Measurements from ENCODE around the gene HSF4. TPM values are rescaled to one million over a fixed set of nuclear protein-coding genes. Genes with fewer than 3 reads are reported as not detected.

The HSF4 gene
- total and polyA plus RNA-seq, 12 donors = 9.1 to 199 (median 38.6) TPM

DNA sequence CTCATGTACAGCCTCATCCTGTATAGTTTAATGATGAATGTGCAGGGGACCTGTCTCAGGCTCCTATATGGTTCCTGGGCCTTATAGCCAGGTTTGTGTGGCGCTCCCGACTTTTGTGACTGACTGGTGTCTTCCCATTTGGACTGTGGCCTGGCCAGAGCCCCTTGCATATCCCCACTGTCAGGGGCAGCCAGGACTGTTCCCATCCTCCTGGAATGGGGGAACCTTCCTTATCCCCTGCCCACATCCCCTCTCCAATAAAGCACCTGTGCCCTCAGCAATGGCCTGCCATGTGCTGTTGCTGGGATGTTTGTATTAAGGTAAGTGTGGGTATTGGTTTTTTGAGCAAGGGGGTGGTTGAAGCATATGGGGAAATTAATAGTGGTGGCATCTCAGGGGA, 16.3 kb upstream of the HSF4 start:
- WGBS, 2 donors = 96 to 97% methylated on average over 2 of the region's 2 CpGs
- H3K9me3 ChIP-seq = no peaks in the 10 kb centered on the region
- H3K27me3 ChIP-seq = peaks cover 0 to 30% (median 0%) of the 10 kb centered on the region in 7 donors
- TF ChIP-seq CTCF (IDR thresholded peaks at IDR 0.05) = no peak
- peaks cover 0 to 64% (median 28%) of the 10 kb centered on the region in 9 donors for H3K36me3 ChIP-seq
- H3K4me1 ChIP-seq = peaks cover 2 to 22% (median 13%) of the 10 kb centered on the region in 9 donors
- H3K4me3 ChIP-seq = no peak overlapping the region
- no peak overlapping the region for H3K27ac ChIP-seq
- ATAC-seq (no peak), DNase-seq (no peak)
- intact Hi-C loops (cut with DNase I) = no loop called here

DNA sequence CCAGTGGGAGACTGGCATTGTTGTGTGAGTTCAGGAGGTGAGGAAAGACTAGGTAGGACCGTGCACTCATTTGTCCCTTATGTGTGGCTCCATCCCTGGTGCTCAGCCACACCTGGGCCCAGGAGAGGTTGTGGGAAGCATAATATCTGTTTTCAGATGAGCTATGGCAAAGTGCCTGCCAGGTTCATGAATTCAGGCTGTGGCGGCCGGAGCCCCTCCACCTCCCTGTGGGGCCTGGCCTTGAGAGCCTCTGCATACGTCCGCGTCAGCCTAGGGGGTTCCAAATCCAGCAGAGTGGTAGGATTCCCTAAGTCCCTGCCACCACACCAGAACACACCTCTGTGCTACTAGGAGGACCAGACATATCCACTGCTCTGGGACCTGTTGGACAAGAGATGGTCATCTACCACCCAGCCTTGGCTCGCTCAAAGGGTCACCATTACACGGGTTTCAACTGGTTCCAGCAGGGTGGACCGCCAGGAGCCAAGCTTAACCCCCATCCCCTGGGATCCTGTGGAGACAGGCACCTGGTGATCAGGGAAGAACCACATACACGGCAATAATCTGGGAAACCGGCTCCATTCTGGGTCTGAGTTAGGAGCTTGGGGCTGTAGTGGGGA, 15.8 kb upstream of the HSF4 start:
- TF ChIP-seq CTCF (IDR thresholded peaks at IDR 0.05) = no peak
- no peak for ATAC-seq
- no peaks in the 10 kb centered on the region for H3K9me3 ChIP-seq
- peaks cover 0 to 30% (median 0%) of the 10 kb centered on the region in 7 donors for H3K27me3 ChIP-seq
- intact Hi-C loops (cut with DNase I) = no loop called here
- H3K4me3 ChIP-seq = no peak overlapping the region
- H3K36me3 ChIP-seq = peaks cover 0 to 59% (median 27%) of the 10 kb centered on the region in 9 donors
- no peak overlapping the region for H3K27ac ChIP-seq
- peaks cover 2 to 22% (median 13%) of the 10 kb centered on the region in 9 donors for H3K4me1 ChIP-seq
- WGBS, 2 donors = 90 to 91% methylated on average over 11 of the region's 11 CpGs
- DNase-seq = no peak

GRCh38 chr16:67149276-67150046, 15.1 kb upstream of the HSF4 start:
- intact Hi-C loops (cut with DNase I) = loop anchor here in 5 of 10 donors (2.0 to 10.0 kb wide), 5 partner anchors 35 to 172 kb away; no protein-coding TSS in a partner anchor
- peaks cover 0 to 52% (median 21%) of the 10 kb centered on the region in 9 donors for H3K36me3 ChIP-seq
- ATAC-seq = no peak
- peaks cover 2 to 22% (median 13%) of the 10 kb centered on the region in 9 donors for H3K4me1 ChIP-seq
- 62 to 68% methylated on average over 77 of the region's 77 CpGs for WGBS, 2 donors
- TF ChIP-seq CTCF (IDR thresholded peaks at IDR 0.05) = peak in 1 of 9 donors; percentile 12
- DNase-seq = no peak
- no peaks in the 10 kb centered on the region for H3K9me3 ChIP-seq
- H3K4me3 ChIP-seq = peak overlapping the region in 7 of 10 donors; percentile 60 to 84 (median 67)
- H3K27ac ChIP-seq = peak overlapping the region in 5 of 10 donors; percentile 64 to 89 (median 86)
- H3K27me3 ChIP-seq = peaks cover 0 to 30% (median 0%) of the 10 kb centered on the region in 7 donors

- DNase-seq = peak in 1 of 2 donors; percentile 64
- TF ChIP-seq CTCF (IDR thresholded peaks at IDR 0.05) = peak in 2 of 9 donors; percentile 8 to 13
- 8 to 9% methylated on average over 79 to 94 of the region's 94 CpGs for WGBS, 2 donors
- H3K4me1 ChIP-seq = peaks cover 2 to 27% (median 20%) of the 10 kb centered on the region in 9 donors
- intact Hi-C loops (cut with DNase I) = loop anchor here in 5 of 10 donors (2.0 to 10.0 kb wide), 5 partner anchors 35 to 173 kb away; no protein-coding TSS in a partner anchor
- no peaks in the 10 kb centered on the region for H3K9me3 ChIP-seq
- peak; percentile 37 to 76 (median 66) for ATAC-seq
- H3K4me3 ChIP-seq = peak overlapping the region; percentile 49 to 87 (median 68)
- H3K36me3 ChIP-seq = peaks cover 0 to 44% (median 15%) of the 10 kb centered on the region in 9 donors
- H3K27me3 ChIP-seq = peaks cover 0 to 30% (median 0%) of the 10 kb centered on the region in 7 donors
- peak overlapping the region; percentile 64 to 90 (median 83) for H3K27ac ChIP-seq
Observed at GRCh38 chr16:67150047-67150832, 14.3 kb upstream of the HSF4 start.
